ENCODE results near the gene COL26A1. TPM values are rescaled to one million over a fixed set of nuclear protein-coding genes. Genes with fewer than 3 reads are reported as not detected.

The COL26A1 gene
- total RNA-seq, 2 experiments from 2014 or later: not detected

DNA sequence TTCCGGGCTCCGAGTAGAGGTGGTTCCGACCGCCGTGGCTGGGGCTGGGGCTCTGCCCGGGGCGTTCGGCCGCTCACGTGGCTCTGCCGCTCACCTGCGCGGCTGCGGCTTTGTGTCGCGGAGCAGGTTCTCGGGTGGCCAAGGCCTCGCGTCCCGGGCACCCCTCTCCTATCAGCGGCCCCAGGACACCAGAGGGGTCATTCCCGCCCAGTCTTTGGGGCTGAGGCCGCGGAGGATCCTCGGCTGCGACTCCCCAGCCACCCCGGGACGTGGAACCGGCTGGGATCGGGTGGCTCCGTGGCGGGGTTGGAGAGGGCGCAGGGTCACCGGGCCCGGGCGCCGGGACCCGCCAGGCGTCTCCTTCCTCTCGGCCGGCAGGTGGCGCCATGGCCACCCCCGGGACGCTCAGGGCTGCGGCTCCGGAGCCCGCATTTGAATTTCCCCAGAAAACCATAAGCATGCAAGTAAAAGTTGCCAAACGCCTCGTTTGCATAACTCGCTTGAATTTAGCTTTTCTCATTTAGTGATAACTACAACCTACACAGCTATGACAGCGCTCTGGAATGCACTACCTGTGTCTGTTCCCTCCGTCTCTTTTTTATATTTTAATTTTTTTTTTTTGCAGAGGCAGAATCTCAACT lies 1.2 kb downstream of the COL26A1 start:
- Histone ChIP-seq H3K36me3 (ENCODE audit: insufficient read depth, low read length) (no peaks in the 10 kb centered on the region), H3K9me3 (ENCODE audit: control insufficient read depth in 1 of 2, insufficient read depth in 1 of 2, low read length in 2 of 2) (peaks cover 0 to 4% of the 10 kb centered on the region in 2 experiments), H3K4me1 (ENCODE audit: insufficient read depth, low read length) (peaks cover 14% of the 10 kb centered on the region), H3K27me3 (ENCODE audit: control insufficient read depth in 1 of 2, insufficient read depth in 2 of 2, low read length in 2 of 2) (peaks cover 12 to 13% of the 10 kb centered on the region in 2 experiments), H3K27ac (ENCODE audit: low read depth in 1 of 2, low read length in 2 of 2) (no peak overlapping the region), H3K4me3 (ENCODE audit: low read length) (peak overlapping the region; percentile 48)
- Mint-ChIP-seq H3K36me3 (ENCODE audit: low read depth) (no peaks in the 10 kb centered on the region), H3K27me3 (peaks cover 42% of the 10 kb centered on the region), H3K4me3 (peak overlapping the region; percentile 60), H3K4me1 (ENCODE audit: low read depth) (no peaks in the 10 kb centered on the region), H3K9me3 (no peaks in the 10 kb centered on the region), H3K27ac (no peak overlapping the region)
- ATAC-seq (ENCODE audit: poor library complexity): peak; percentile 90
- intact Hi-C loops (cut with DNase I, micrococcal nuclease): loop anchor here (1.0 to 10.0 kb wide), 8 partner anchors 47 to 908 kb away; no protein-coding TSS in a partner anchor
- ChIA-PET CTCF (interaction anchor here (0.6 to 1.6 kb wide), 4 partner anchors 9 to 145 kb away, joined by 3 to 5 read pairs (median 3); no protein-coding TSS in a partner anchor), POLR2A (interaction anchor here (0.9 kb wide), 1 partner anchor 76 kb away, joined by 3 read pairs; no protein-coding TSS in a partner anchor)
- TF ChIP-seq CTCF (IDR thresholded peaks at IDR 0.05): peak; percentile 90
- DNase-seq: peak; percentile 39 to 85 (median 60)

GRCh38 chr7:101365956-101366355 lies 3.3 kb downstream of the COL26A1 start:
- H3K36me3 ChIP-seq (ENCODE audit: insufficient read depth, low read length): no peaks in the 10 kb centered on the region
- Mint-ChIP-seq H3K27ac (no peak overlapping the region), H3K36me3 (ENCODE audit: low read depth) (no peaks in the 10 kb centered on the region), H3K4me3 (no peak overlapping the region), H3K4me1 (ENCODE audit: low read depth) (peaks cover 6% of the 10 kb centered on the region), H3K9me3 (no peaks in the 10 kb centered on the region), H3K27me3 (peaks cover 50% of the 10 kb centered on the region)
- no peak overlapping the region for H3K27ac ChIP-seq (ENCODE audit: low read depth in 1 of 2, low read length in 2 of 2)
- H3K27me3 ChIP-seq (ENCODE audit: control insufficient read depth in 1 of 2, insufficient read depth in 2 of 2, low read length in 2 of 2): peaks cover 12 to 13% of the 10 kb centered on the region in 2 experiments
- H3K4me3 ChIP-seq (ENCODE audit: low read length): no peak overlapping the region
- POLR2A ChIA-PET: no interaction called here
- H3K9me3 ChIP-seq (ENCODE audit: control insufficient read depth in 1 of 2, insufficient read depth in 1 of 2, low read length in 2 of 2): peaks cover 0 to 4% of the 10 kb centered on the region in 2 experiments
- no peak for TF ChIP-seq CTCF (IDR thresholded peaks at IDR 0.05)
- intact Hi-C loops (cut with DNase I, micrococcal nuclease): loop anchor here in 1 of 2 experiments (10.0 kb wide), 1 partner anchor 61 kb away; no protein-coding TSS in a partner anchor
- DNase-seq: no peak
- ATAC-seq (ENCODE audit: poor library complexity): no peak
- CTCF ChIA-PET: interaction anchor here (0.6 kb wide), 1 partner anchor 855 kb away, joined by 3 read pairs; no protein-coding TSS in a partner anchor
- H3K4me1 ChIP-seq (ENCODE audit: insufficient read depth, low read length): peaks cover 19% of the 10 kb centered on the region

DNA sequence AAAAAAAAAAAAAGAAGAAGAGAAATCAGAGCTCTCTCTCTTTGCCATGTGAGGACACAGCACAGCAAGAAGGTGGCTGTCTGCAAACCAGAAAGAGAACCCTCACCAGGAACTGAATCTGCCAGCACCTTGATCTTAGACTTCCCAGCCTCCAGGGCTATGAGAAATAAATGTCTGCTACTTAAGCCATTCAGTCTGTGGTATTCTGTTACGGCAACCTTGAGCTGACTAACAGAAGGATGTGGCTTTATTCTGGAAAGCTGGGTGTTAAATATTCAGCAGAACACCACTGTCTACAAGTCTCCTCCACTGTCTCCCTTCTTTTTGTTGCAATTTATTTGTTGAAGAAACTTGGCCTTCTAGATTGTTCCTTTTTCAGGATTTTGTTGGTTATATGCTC lies 5.0 kb downstream of the COL26A1 start:
- intact Hi-C loops (cut with DNase I, micrococcal nuclease): loop anchor here in 1 of 2 experiments (10.0 kb wide), 1 partner anchor 63 kb away; no protein-coding TSS in a partner anchor
- Mint-ChIP-seq H3K36me3 (ENCODE audit: low read depth) (no peaks in the 10 kb centered on the region), H3K27me3 (peaks cover 54% of the 10 kb centered on the region), H3K4me3 (no peak overlapping the region), H3K27ac (no peak overlapping the region), H3K9me3 (no peaks in the 10 kb centered on the region), H3K4me1 (ENCODE audit: low read depth) (peaks cover 7% of the 10 kb centered on the region)
- Histone ChIP-seq H3K9me3 (ENCODE audit: control insufficient read depth in 1 of 2, insufficient read depth in 1 of 2, low read length in 2 of 2) (peaks cover 0 to 1% of the 10 kb centered on the region in 2 experiments), H3K27ac (ENCODE audit: low read depth in 1 of 2, low read length in 2 of 2) (no peak overlapping the region), H3K4me1 (ENCODE audit: insufficient read depth, low read length) (peaks cover 18% of the 10 kb centered on the region), H3K36me3 (ENCODE audit: insufficient read depth, low read length) (no peaks in the 10 kb centered on the region), H3K27me3 (ENCODE audit: control insufficient read depth in 1 of 2, insufficient read depth in 2 of 2, low read length in 2 of 2) (peaks cover 7 to 8% of the 10 kb centered on the region in 2 experiments), H3K4me3 (ENCODE audit: low read length) (no peak overlapping the region)
- ATAC-seq (ENCODE audit: poor library complexity) (no peak), DNase-seq (no peak)
- TF ChIP-seq CTCF (IDR thresholded peaks at IDR 0.05): no peak
- CTCF ChIA-PET: interaction anchor here (0.5 kb wide), 1 partner anchor 76 kb away, joined by 6 read pairs; no protein-coding TSS in a partner anchor
- POLR2A ChIA-PET: no interaction called here
